Endometrial microvascular endothelial cells (primary cell): ENCODE data around the gene RAB3IL1. TPM values are rescaled to one million over a fixed set of nuclear protein-coding genes. Genes with fewer than 3 reads are reported as not detected.

Experiments used
- in situ Hi-C: cut with HindIII; loops from 2 replicates; pipeline ENCODE4 v1.10.0; 2017; ENCODE audit warnings: low sequenced_read_pairs, low pct_unique_long_range_greater_than_20kb; ENCODE audit errors: inconsistent ontology term
- total RNA-seq: library from RNA; depleted of rRNA; stranded (reverse); fragments of >200 nt; gene quantifications from one replicate; pipeline ENCODE4 v1.2.3, GENCODE V29; 2015; ENCODE audit errors: inconsistent ontology term

The RAB3IL1 gene
- total RNA-seq, 1 donor from 2014 or later, result 2.5 TPM

GRCh38 chr11:61924064-61924455 lies 6.7 kb upstream of the RAB3IL1 start:
- in situ Hi-C loops, result no loop called here

GRCh38 chr11:61923166-61924063 lies 6.0 kb upstream of the RAB3IL1 start:
- in situ Hi-C loops, result no loop called here

- in situ Hi-C loops, result no loop called here
Measured at GRCh38 chr11:61922539-61922938, 5.2 kb upstream of the RAB3IL1 start.

GRCh38 chr11:61921446-61921845 lies 4.1 kb upstream of the RAB3IL1 start:
- in situ Hi-C loops, result no loop called here

- in situ Hi-C loops, result no loop called here
Measured at GRCh38 chr11:61919705-61920631, 2.6 kb upstream of the RAB3IL1 start.

- in situ Hi-C loops, result no loop called here
Measured at GRCh38 chr11:61918938-61919704, 1.8 kb upstream of the RAB3IL1 start.

GRCh38 chr11:61918251-61918937 lies 1.0 kb upstream of the RAB3IL1 start:
- in situ Hi-C loops, result no loop called here

- in situ Hi-C loops, result no loop called here
Measured at GRCh38 chr11:61916737-61917333, 531 bp downstream of the RAB3IL1 start.

GRCh38 chr11:61914471-61915171 lies 2.7 kb downstream of the RAB3IL1 start:
- in situ Hi-C loops, result no loop called here

- in situ Hi-C loops, result no loop called here
Measured at GRCh38 chr11:61913699-61914395, 3.5 kb downstream of the RAB3IL1 start.

GRCh38 chr11:61912991-61913698 lies 4.2 kb downstream of the RAB3IL1 start:
- in situ Hi-C loops, result no loop called here

- in situ Hi-C loops, result no loop called here
Measured at GRCh38 chr11:61912530-61912898, 4.9 kb downstream of the RAB3IL1 start.

GRCh38 chr11:61911701-61912529 lies 5.5 kb downstream of the RAB3IL1 start:
- in situ Hi-C loops, result no loop called here

- in situ Hi-C loops, result no loop called here
Measured at GRCh38 chr11:61911128-61911700, 6.2 kb downstream of the RAB3IL1 start.
